CD4-positive, alpha-beta T cell treated with Interleukin-17A for 1 hour (primary cell): ENCODE data around the gene FADS2.

Experiments
- DNase-seq: peaks from one replicate; pipeline ENCODE4 v3.0.0-alpha.2; 2020

Gene FADS2

DNA sequence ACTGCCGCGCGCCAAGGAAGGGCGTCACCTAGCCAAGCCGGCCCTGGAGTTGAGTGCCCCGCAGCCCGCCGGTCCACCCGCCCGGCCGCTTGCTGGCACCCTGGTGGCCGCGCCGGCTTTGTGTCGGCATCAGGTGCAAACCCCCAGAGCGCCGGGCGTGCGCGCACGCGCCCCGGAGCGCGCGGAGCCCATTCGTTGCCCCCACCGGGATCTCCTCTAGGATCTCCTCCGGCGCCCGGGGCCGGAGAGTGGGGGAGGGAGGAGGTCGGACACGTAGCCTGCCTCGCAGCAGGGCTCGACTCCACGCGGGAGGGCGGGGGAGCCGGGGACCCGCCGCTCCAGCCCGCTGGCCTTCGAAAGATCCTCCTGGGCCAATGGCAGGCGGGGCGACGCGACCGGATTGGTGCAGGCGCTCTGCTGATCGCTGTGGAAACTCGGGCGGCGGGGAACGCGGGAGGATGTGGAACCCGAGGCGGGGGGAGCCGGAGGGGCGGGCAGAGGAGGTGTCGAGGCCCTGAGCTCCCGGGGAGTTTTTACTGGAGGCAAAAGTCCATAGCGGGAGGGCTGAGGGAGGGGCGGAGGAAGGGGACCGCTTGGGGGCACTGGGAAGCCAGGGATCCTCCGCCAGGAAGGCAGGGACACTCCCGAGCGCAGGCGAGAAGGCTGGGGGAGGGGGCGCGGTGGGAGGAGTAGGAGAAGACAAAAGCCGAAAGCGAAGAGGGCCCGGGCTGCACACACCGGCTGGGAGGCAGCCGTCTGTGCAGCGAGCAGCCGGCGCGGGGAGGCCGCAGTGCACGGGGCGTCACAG lies at the start of gene FADS2:
FADS2 (plus strand) TSS at position 730 of the 808 bp plus-strand sequence. CDS start 91 bp downstream, outside the sequence.
- DNase-seq, result peak; percentile 69

DNA sequence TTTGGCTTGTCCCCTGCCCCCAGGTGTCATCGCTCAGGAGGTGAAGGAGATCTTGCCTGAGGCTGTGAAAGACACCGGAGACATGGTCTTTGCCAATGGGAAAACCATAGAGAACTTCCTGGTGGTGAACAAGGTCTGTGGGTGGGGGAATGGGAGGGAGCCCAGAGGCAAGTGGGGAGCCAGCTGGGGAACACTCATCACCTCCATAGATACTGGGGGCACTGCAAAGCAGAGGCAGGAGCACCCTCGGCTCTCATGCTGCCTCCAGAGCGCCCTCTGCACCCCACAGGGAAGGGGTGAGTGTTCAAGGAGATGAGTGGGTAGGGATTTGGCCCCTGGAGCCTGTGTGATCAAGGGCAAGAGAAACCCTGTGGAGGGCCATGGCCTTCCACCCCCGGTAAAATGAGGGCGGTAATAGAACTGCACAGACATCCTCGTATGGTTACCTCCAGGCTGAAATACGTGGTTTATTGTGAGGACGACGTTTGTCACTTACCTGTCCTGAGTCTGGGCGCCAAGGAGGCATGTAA lies 49.7 kb upstream of the FADS2 start:
- DNase-seq, result no peak

DNA sequence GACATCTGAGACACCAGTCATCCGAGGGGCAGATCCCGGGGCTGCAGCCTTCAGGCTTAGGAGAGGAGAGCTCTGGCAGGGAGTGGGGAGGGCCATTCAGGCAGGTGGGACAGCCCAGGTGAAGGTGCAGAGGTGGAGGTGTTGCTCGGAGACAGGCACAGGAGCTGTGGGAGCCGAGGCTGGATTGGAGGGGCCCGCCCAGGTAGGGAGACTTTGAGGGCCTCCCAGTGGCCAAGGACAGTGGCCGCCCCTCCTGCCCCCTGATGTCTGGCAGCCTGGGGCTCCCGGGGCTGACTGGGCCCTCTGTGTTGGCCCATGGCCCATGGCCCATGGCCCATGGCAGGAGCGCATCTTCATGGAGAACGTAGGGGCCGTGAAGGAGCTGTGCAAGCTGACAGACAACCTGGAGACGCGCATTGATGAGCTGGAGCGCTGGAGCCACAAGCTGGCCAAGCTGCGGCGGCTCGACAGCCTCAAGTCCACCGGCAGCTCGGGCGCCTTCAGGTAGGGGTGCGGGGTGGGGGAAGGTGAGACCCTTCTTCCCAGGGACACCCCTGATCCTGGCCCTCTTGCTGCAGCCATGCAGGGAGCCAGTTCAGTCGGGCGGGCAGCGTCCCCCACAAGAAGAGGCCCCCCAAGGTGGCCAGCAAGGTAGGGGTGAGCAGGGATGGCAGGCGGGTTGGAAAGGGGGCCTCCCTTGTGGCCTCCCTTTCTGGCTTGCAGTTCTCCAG lies 49.0 kb upstream of the FADS2 start:
- no peak for DNase-seq

DNA sequence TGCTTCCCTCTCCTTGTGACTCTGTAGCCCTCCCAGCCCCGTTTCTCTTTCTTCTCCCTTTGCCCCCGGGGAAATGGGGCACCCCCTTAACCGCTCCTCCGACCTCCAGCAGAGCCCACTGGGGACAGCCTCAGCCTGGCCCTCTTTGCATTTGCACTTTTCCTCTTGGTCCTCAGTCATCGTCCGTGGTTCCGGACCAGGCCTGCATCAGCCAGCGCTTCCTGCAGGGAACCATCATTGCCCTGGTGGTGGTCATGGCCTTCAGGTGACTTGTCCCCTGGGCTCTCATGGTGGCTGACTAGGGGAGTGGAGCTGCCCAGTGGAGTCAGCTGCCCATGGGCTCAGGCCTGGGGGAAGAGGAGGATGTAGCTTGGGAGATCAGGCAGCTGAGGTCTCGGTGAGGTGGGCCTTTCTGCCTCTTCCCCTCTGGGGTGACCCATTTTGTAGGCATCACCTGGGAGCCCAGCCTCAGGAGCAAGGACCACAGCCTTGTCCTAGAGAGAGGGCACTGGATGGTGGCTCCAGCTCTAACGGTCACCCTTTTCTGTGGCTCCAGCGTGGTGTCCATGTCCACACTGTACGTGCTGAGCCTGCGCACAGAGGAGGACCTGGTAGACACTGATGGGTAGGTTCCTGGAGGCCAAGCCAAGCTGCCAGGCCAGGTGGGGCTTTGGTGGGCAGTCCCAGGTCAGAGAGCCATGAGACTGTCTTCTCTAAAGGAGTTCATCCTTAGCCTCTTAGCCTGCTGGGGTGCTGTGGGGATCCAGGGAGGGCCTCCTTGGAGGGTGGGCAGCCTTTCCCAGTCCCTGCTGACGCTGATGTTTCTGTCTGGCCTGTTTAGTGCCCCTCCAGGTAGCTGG lies 48.2 kb upstream of the FADS2 start:
- no peak for DNase-seq

DNA sequence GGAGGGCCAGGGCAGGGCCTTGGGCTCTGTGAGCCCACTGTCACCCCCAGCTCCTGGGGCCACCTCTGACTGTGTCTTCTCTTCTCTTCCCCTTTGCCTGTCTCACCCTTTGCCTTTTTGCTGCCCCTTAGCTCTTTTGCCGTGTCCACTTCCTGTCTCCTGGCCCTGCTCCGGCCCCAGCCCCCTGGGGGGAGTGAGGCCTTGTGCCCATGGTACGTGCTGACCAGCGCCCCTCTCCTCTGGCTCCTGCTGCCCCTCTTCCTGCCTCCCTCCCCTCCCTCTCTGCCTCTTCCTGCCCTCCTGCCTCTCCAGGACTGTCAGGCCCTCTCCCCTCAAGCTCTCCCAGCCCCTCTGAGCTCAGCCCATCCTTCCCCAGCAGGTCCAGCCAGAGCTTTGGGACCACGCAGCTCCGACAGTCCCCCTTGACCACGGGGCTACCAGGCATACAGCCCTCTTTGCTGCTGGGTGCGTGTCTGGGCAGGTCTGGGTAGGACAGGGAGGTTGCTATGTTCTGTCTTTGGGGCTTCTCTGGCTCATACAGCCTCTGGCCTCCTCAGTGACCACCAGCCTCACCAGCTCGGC lies 47.4 kb upstream of the FADS2 start:
- no peak for DNase-seq

DNA sequence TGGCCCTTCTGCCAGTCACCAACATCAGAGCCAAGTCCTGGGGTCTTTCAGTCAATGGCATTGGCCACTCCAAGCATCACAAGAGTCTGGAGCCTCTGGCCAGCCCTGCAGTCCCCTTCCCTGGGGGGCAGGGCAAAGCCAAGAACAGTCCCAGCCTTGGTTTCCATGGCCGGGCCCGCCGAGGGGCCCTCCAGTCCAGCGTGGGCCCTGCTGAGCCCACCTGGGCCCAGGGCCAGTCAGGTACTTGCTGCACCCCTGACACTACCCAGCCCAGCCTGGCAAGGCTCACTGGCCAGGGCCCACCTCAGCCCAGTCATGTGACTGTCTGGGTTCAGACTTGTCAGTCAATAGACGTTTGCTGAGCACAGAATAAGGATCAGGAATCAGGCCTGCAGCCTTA lies 46.5 kb upstream of the FADS2 start:
- no peak for DNase-seq

DNA sequence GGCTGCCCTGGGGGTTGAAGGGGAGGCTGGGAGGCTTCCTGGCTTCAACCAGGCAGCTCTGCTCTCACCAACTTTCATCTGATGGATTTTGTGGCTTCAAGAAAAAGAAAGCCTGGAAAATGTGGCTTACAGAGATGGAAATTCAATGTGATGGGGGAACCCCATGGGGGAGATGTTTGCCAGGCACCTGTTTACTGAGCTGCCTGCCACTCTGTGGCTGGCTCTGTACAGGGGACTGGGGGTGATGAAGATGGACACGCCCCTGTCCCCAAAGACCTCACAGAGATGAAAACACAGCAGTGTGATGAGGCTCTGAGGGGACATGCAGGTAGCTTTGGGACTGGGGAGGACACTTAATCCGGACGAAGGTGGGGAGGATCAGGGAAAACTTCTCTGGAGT lies 45.8 kb upstream of the FADS2 start:
- DNase-seq, result no peak

DNA sequence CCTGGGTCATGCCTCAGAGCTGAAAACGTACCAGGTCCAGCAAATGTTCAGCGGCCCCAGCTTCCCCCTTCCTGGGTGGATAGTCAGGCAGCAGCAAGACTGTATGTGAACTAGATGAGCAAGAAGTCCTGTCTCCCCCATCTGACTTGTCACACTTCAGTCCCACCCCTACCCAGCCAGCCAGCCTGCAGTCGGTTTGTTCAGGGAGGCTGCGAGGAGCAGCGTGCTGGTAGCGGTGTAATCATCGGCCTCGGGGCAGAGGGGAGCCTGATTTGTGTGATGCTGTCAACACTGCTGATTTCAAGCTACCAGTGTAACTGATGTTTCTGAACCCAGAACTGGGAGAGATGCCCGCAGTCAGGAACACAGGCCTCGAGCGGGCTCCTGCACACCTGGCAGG lies 45.3 kb upstream of the FADS2 start:
- no peak for DNase-seq

DNA sequence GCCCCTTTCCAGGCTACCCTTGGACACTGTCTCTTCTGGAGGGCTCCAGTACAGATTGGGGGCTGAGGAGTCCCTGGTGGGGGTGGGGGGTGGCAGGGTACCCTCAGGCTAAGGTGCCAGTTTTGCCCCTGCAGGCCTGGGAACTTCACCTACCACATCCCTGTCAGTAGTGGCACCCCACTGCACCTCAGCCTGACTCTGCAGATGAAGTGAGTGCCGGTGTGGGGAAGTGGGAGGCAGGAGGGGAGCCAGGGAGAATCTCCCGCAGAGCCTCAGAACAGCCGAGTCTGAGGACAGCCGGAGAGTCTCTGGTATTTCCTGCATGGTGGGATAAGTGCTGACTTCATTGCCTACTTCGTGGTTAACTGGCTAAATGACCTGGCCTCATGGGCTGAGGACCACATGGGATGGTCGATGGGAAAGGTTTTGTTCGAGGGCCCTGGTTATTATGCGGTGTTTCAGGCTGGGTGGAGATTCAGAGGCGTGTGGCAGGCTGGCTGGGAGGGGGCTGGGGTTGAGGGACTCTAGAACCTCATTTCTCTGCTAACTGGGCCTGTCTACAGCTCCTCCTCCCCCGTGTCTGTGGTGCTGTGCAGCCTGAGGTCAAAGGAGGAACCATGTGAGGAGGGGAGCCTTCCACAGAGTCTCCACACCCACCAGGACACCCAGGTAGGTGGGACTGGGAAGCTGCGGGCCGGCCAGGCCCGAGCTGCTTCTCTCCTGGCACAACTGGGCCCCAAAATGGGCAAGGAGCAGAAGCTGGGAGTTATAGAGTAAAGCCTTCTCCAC lies 44.2 kb upstream of the FADS2 start:
- DNase-seq, result no peak

DNA sequence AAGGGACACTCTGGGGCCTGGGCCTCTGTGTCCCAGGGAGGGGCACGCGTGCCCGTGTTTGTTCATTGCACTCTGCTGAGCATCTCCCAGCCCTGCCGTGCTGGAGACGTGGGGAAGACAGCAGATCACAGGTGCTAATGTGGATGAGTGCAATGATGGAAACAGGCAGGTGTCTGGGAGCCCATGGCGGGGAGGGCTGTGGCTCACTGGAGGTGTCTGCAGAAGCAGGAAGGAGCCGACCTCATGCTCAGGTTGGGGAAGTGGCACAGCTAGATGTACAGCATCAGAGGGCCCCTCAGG lies 43.6 kb upstream of the FADS2 start:
- DNase-seq, result no peak

DNA sequence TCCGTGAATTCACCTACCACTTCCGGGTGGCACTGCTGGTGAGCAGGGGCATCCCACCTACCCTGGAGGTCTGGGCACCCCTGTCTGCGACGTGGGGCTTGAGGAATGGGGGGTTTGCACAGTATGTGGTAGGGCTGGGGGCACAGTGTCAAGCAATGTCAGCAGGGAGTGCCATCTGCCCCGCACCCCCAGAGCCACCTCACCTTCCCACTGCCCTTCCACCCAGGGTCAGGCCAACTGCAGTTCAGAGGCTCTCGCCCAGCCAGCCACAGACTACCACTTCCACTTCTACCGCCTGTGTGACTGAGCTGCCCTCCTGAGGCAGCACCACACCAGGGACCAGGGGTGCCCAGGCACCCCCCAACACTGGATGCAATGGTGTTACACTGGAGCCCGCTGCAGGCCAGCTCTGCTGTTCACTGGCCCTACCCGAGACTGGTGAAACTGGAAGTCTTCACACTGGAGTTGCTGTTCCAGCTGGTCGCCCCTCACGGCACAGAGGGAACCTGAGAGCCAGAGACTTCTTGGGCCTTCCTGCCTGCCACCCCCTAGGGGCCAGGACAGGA lies 42.2 kb upstream of the FADS2 start:
- no peak for DNase-seq

DNA sequence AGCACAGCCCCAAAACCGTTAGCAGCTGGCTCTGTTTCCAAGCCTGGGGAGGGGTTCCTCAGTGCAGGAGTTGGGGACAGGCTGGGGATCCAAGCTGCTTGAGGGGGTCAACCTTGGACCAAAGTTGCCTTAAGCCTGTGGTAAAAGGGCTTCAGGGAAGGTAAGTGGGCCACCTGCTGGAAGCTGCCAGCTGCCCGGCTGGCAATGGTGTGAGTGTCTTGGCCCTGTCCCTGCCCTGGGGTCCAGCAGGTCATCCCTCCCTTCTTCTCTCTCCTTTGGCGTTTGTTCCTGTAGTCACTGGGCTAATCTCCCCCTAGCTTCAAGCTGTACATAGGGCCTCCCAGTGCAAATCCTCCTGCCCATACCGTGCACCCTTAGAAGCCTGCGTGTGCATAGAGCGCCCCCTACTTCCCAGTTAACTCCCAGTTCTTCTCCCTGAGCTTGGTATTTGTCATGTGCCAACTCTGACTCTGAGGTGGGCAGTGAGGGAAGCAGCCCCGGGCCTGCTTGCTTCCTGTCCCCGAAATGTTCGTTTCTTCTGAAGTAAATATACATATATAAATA lies 40.1 kb upstream of the FADS2 start:
- DNase-seq, result peak; percentile 28

DNA sequence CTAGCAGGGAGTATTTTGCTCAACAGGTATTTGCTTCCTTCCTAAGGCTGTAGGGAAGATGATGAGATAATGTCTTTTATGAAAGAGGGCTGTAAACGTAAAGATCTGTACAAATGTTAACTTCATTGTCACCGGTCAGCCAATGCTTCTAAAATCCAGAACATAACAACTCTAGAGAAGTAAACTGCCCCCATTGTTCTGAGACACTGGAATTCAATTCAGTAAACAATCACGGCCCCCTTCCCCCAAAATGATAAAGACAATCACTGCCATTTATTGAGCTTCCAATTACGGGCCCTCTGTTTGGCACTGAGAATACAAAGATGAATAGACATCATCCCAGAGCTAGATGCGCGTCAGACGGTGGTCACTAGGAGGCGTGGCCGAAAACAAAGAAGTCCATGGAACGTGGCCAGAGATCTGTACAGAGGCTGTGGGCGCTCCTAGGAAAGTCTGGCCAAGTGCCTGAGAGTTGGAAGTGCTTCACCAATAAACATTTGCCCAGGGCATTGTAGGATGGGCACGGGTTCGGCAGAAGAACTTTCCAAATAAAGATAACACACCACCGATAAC lies 36.3 kb upstream of the FADS2 start:
- DNase-seq, result peak; percentile 65

DNA sequence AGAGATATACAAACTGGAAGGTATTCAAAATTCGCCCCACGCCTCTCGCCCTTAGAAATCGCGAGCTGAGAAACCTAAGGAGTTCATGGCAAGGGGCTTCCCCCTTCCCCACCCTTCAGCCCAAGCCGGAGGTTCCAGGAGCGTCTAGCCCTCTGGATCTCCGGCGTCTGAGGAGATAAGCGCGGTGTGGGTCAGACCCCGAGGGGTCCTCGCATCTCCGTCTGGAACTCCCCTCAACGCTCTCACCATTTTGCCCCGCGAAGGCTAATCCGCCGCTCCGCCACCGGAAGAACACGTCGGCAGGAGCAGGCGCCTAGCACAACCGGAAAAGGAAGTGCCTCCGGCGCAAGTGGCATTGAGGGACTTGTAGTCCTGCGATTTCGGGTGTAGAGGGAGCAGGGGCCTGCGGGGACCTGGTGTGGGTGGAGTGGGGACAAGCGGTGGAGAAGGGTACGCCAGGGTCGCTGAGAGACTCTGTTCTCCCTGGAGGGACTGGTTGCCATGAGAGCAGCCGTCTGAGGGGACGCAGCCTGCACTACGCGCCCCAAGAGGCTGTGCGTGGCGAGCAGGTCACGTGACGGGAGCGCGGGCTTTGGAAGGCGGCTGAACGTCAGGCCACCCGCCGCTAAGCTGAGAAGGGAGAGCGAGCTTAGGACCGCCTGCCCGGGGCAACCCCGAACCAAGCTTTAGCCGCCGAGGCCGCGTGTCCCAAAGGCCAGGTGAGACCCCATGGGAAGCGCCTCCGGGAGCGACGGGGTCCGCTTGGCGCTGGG lies 35.6 kb upstream of the FADS2 start, which contains the start of the genes FEN1 and TMEM258:
FEN1 (plus strand) TSS at position 602 of the 773 bp plus-strand sequence. CDS start 2,451 bp downstream, outside the sequence.
TMEM258 (minus strand) TSS at position 290 of the 773 bp plus-strand sequence; CDS start at position 249, 41 bp downstream.
- DNase-seq, result peak; percentile 90

DNA sequence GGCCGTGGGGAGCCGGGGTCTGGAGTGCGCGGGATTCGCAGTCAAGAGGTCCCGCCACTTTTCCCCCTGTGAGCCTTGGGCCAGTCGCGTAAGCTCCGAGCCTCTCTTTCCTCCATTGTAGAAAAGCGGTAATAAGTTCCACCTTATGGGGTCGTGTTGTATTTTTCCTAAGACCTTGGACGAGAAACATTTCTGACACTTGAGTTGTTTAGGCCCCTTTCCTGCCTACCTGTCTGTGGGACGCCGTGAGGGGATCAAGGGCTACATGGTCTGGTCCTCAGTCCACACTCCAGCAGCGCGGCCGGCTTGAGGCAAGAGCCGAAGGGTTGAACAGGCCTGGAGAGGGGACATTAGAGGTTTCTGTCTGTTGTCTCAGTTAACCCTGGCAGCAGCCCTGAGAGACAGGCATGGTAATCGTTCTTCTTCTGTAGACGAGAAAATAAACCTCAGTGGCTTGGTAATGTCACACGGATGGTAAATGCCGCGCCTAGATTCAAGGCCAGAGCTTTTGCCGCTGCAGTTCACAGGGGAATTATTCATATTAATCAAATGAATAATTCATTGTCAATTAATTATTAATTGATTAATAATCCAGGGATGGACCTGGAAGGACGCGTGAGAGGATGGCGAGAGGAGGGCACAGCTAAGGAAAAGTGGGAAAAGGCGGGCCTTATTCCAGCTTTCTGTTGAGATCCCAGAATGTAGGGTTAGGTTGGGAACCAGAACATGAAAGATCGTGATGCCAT lies 34.8 kb upstream of the FADS2 start:
- no peak for DNase-seq

DNA sequence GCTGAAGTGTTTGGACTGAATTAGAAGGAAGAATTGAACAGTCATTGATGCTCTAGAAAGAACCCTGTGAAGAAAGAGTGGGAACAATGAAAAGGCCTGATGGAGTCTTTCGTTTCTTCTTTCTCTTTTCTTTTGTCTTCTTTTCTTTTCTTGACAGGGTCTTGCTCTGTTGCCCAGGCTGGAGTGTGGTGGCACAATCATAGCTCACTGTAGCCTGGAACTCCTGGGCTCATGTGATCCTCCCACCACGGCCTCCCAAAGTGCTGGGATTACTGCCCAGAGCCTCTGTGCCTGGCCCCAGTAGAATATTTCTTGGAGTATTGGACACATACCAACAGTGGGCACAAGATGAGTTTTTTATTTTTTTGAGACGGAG lies 34.3 kb upstream of the FADS2 start:
- no peak for DNase-seq

DNA sequence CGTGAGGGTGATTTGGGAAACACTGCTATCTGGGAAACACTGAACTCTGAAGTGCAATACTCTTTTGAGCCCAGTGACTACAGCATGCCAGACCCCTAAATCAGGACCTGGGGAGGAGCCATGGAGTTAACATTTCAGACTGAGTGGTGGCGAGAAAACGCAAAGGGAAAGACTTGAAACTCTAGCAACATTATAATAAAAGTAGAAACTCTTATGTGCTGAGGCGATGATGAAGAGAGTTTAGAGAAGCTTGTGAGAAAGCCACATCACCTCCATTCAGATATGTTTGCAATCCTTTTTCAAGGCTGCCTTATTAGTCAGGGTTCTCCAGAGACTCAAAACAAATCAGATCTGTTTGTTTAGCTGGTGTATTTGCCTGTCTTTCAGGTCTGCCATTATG lies 33.5 kb upstream of the FADS2 start:
- no peak for DNase-seq

DNA sequence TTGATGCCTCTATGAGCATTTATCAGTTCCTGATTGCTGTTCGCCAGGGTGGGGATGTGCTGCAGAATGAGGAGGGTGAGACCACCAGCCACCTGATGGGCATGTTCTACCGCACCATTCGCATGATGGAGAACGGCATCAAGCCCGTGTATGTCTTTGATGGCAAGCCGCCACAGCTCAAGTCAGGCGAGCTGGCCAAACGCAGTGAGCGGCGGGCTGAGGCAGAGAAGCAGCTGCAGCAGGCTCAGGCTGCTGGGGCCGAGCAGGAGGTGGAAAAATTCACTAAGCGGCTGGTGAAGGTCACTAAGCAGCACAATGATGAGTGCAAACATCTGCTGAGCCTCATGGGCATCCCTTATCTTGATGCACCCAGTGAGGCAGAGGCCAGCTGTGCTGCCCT lies 32.6 kb upstream of the FADS2 start:
- no peak for DNase-seq

DNA sequence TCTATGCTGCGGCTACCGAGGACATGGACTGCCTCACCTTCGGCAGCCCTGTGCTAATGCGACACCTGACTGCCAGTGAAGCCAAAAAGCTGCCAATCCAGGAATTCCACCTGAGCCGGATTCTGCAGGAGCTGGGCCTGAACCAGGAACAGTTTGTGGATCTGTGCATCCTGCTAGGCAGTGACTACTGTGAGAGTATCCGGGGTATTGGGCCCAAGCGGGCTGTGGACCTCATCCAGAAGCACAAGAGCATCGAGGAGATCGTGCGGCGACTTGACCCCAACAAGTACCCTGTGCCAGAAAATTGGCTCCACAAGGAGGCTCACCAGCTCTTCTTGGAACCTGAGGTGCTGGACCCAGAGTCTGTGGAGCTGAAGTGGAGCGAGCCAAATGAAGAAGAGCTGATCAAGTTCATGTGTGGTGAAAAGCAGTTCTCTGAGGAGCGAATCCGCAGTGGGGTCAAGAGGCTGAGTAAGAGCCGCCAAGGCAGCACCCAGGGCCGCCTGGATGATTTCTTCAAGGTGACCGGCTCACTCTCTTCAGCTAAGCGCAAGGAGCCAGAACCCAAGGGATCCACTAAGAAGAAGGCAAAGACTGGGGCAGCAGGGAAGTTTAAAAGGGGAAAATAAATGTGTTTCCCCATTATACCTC lies 32.1 kb upstream of the FADS2 start:
- DNase-seq, result no peak
